CD1c-positive myeloid dendritic cell (primary cell): Measurements from ENCODE around the gene FOXQ1.
A peak's percentile ranks its signal among the peaks of the same experiment; 100 is the strongest.
"Not testable (repeated sequence)": the region's sequence is repeated elsewhere in the genome, so short reads cannot be mapped to it uniquely, and the experiment has no call there.

ENCODE experiments used
- DNase-seq: peaks from one replicate; pipeline ENCODE4 v3.0.0-alpha.2; 2016; ENCODE audit errors: extremely low spot score

The FOXQ1 gene

GRCh38 chr6:1290805-1291204 lies 21.1 kb upstream of the FOXQ1 start:
- no peak for DNase-seq

GRCh38 chr6:1291381-1291780 lies 20.5 kb upstream of the FOXQ1 start:
- DNase-seq: no peak

GRCh38 chr6:1295420-1295819 lies 16.5 kb upstream of the FOXQ1 start:
- DNase-seq: no peak

- DNase-seq: no peak
Observed at GRCh38 chr6:1296079-1296478, 15.8 kb upstream of the FOXQ1 start.

- no peak for DNase-seq
Observed at GRCh38 chr6:1296542-1296941, 15.4 kb upstream of the FOXQ1 start.

- DNase-seq: no peak
Observed at GRCh38 chr6:1297746-1298145, 14.2 kb upstream of the FOXQ1 start.

GRCh38 chr6:1298768-1299167 lies 13.1 kb upstream of the FOXQ1 start:
- no peak for DNase-seq

- no peak for DNase-seq
Observed at GRCh38 chr6:1306133-1306532, 5.8 kb upstream of the FOXQ1 start.

- DNase-seq: no peak
Observed at GRCh38 chr6:1309366-1309765, 2.5 kb upstream of the FOXQ1 start.

- peak; percentile 44 for DNase-seq
Observed at GRCh38 chr6:1310628-1311399, 1.1 kb upstream of the FOXQ1 start.

- no peak for DNase-seq
Observed at GRCh38 chr6:1312203-1312472, 240 bp downstream of the FOXQ1 start.

GRCh38 chr6:1312473-1313367 lies 822 bp downstream of the FOXQ1 start:
- peak; percentile 76 for DNase-seq

GRCh38 chr6:1313384-1313766 lies 1.5 kb downstream of the FOXQ1 start:
- DNase-seq: peak; percentile 17

GRCh38 chr6:1313767-1314503 lies 2.0 kb downstream of the FOXQ1 start:
- DNase-seq: peak; percentile 26

GRCh38 chr6:1314617-1315016 lies 2.7 kb downstream of the FOXQ1 start:
- no peak for DNase-seq

- DNase-seq: no peak
Observed at GRCh38 chr6:1315201-1315559, 3.3 kb downstream of the FOXQ1 start.

GRCh38 chr6:1315560-1316386 lies 3.9 kb downstream of the FOXQ1 start:
- no peak for DNase-seq

- DNase-seq: peak; percentile 14
Observed at GRCh38 chr6:1316489-1316971, 4.6 kb downstream of the FOXQ1 start.

- DNase-seq: no peak
Observed at GRCh38 chr6:1317302-1317815, 5.5 kb downstream of the FOXQ1 start.

- no peak for DNase-seq
Observed at GRCh38 chr6:1318036-1318435, 6.1 kb downstream of the FOXQ1 start.

- not testable (repeated sequence) for DNase-seq
Observed at GRCh38 chr6:1318584-1318983, 6.7 kb downstream of the FOXQ1 start.
